ENCODE measurements around the gene KANK2.

Gene KANK2

GRCh38 chr19:11190501-11190900 is 6.8 kb downstream of the KANK2 start:
- TF ChIP-seq CTCF (IDR thresholded peaks at IDR 0.05; ENCODE audit: insufficient read depth, low read length) (no peak), GABPA (IDR thresholded peaks at IDR 0.05; ENCODE audit: low read depth) (no peak), SPI1 (IDR thresholded peaks at IDR 0.05; ENCODE audit: borderline replicate concordance, low read depth) (no peak), POLR2AphosphoS5 (IDR thresholded peaks at IDR 0.05; ENCODE audit: low read depth) (no peak), REST (IDR thresholded peaks at IDR 0.05; ENCODE audit: insufficient replicate concordance, low read depth) (no peak)
- no peak for DNase-seq (ENCODE audit: low read depth in 1 of 2, low spot score in 1 of 2)
- H3K27ac ChIP-seq (replicated peaks) = no peak overlapping the region
- H3K4me3 ChIP-seq (replicated peaks; ENCODE audit: insufficient read depth, low read length) = no peak overlapping the region
- H3K27me3 ChIP-seq (ENCODE audit: insufficient read depth, poor library complexity, severe bottlenecking) = no peaks in the 10 kb centered on the region

GRCh38 chr19:11187441-11187840 is 9.9 kb downstream of the KANK2 start:
- Histone ChIP-seq H3K27me3 (ENCODE audit: insufficient read depth, poor library complexity, severe bottlenecking) (no peaks in the 10 kb centered on the region), H3K4me3 (replicated peaks; ENCODE audit: insufficient read depth, low read length) (no peak overlapping the region), H3K27ac (replicated peaks) (no peak overlapping the region)
- DNase-seq (ENCODE audit: low read depth in 1 of 2, low spot score in 1 of 2) = no peak
- TF ChIP-seq REST (IDR thresholded peaks at IDR 0.05; ENCODE audit: insufficient replicate concordance, low read depth) = no peak
- TF ChIP-seq POLR2AphosphoS5 (IDR thresholded peaks at IDR 0.05; ENCODE audit: low read depth) = no peak
- no peak for TF ChIP-seq CTCF (IDR thresholded peaks at IDR 0.05; ENCODE audit: insufficient read depth, low read length)
- TF ChIP-seq SPI1 (IDR thresholded peaks at IDR 0.05; ENCODE audit: borderline replicate concordance, low read depth) = no peak
- no peak for TF ChIP-seq GABPA (IDR thresholded peaks at IDR 0.05; ENCODE audit: low read depth)

GRCh38 chr19:11182994-11183393 is 14.4 kb downstream of the KANK2 start:
- H3K27me3 ChIP-seq (ENCODE audit: insufficient read depth, poor library complexity, severe bottlenecking) = no peaks in the 10 kb centered on the region
- H3K4me3 ChIP-seq (replicated peaks; ENCODE audit: insufficient read depth, low read length) = no peak overlapping the region
- H3K27ac ChIP-seq (replicated peaks) = no peak overlapping the region
- TF ChIP-seq CTCF (IDR thresholded peaks at IDR 0.05; ENCODE audit: insufficient read depth, low read length) = no peak
- no peak for TF ChIP-seq REST (IDR thresholded peaks at IDR 0.05; ENCODE audit: insufficient replicate concordance, low read depth)
- no peak for TF ChIP-seq POLR2AphosphoS5 (IDR thresholded peaks at IDR 0.05; ENCODE audit: low read depth)
- no peak for TF ChIP-seq SPI1 (IDR thresholded peaks at IDR 0.05; ENCODE audit: borderline replicate concordance, low read depth)
- TF ChIP-seq GABPA (IDR thresholded peaks at IDR 0.05; ENCODE audit: low read depth) = no peak
- no peak for DNase-seq (ENCODE audit: low read depth in 1 of 2, low spot score in 1 of 2)
